Measurements from ENCODE around the gene CAMSAP2.

The CAMSAP2 gene

DNA sequence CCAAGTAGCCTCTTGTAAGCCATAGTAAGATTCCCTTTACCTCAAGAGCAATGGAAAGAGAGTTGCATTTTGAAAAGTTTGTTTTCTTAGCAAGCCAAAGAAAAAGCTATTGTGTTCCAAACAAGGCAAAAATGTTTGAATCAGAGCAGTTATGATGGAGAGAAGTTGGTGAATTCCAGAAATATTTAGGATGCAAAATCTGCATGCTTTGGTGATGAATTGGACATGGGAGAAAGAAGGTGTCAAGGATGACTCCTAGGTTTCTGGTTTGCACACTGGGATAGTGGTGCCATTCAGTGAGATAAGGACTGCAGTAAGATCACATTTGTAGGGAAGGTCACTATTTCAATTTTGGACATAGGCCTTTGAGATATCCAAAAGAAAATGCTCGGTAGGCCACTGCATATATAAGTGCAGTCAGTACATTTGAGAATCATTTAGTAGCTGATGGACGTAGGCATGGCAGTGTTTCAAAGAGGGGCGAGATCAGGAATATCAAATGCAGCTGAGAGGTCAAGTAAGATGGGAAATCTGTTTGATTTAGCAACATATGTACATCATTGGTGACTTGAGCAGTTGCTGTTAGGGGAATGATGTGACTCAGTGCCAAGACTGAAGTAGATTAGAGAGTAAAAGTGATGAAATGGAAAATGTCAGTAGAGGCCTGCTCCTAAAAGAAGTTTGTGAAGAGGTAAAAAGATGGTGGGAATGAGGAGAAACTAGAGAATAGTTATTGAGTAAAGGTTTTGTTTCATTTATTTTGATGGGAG is 100.2 kb downstream of the CAMSAP2 start:
- DNase-seq (ENCODE audit: low spot score), result no peak

- DNase-seq (ENCODE audit: low spot score), result no peak
Measured at GRCh38 chr1:200845360-200845759, 106.7 kb downstream of the CAMSAP2 start.

GRCh38 chr1:200846398-200846797 is 107.7 kb downstream of the CAMSAP2 start:
- no peak for DNase-seq (ENCODE audit: low spot score)

- DNase-seq (ENCODE audit: low spot score), result no peak
Measured at GRCh38 chr1:200849430-200849829, 110.7 kb downstream of the CAMSAP2 start.

- DNase-seq (ENCODE audit: low spot score), result no peak
Measured at GRCh38 chr1:200850554-200850953, 111.9 kb downstream of the CAMSAP2 start.

- no peak for DNase-seq (ENCODE audit: low spot score)
Measured at GRCh38 chr1:200856716-200857357, 118.1 kb downstream of the CAMSAP2 start.

DNA sequence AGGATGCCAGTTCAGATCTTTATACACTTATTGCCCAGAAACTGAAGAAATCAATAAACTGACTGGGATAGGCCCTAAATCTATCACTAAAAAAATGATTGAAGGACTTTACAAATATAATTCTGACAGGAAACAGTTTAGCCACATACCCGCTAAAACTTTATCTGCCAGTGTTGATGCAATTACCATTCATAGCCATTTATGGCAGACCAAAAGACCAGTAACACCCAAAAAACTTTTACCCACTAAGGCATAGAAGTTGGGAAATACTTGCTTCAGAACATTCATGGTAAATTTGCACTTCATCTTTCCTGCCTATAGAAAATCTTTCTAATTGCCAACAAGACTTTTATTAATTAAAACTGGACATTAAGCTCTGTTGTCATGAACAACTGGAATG is 119.1 kb downstream of the CAMSAP2 start:
- no peak for DNase-seq (ENCODE audit: low spot score)

DNA sequence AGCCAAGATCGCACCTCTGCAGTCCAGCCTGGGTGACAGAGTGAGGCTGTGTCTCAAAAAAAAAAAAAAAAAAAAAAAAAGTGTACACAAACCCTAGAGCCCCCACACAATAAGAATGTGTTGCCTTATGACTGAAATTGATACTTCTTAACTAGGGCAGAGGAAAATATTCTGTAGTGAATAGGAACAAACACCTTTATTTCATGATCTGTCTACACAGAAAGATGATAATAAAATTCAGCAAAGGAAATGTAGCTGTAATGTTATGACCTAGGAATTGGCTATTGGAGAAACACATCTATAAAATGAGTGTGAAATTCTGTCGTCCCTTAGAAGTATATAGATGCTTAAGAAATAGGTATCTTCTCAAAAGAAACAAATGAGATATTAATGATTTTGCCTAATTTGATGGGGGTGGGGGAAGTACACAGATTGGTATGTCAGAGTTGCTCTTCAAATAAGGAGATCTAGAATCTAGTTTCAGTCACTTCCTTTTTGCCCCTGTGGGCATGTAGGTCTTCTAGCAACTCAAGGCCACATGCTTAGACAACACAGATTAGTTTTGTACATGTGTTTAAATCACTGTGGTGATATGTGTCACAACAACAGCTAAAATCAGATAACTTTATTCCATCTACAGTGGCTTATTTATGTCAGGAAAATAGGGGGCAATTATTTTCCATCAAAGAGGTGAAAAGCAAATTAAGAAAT is 123.4 kb downstream of the CAMSAP2 start:
- DNase-seq (ENCODE audit: low spot score), result no peak

- no peak for DNase-seq (ENCODE audit: low spot score)
Measured at GRCh38 chr1:200862713-200863415, 124.2 kb downstream of the CAMSAP2 start.

DNA sequence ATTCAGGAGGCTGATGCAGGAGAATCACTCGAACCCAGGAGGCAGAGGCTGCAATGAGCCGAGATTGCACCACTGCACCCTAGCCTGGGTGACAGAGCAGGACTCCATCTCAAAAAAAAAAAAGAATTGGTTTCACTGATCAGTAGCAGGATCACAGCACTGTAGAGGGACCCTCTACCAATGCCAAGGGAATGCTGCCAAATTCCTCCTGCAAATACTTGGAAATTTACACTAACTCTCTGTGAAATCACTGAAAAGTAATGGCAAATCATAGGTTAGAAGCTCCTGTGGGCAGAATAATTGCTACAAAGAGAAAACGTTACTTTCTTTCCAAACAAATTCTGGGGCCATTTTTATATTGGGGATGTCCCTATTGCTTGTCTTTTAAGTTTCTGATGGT is 127.4 kb downstream of the CAMSAP2 start:
- no peak for DNase-seq (ENCODE audit: low spot score)

DNA sequence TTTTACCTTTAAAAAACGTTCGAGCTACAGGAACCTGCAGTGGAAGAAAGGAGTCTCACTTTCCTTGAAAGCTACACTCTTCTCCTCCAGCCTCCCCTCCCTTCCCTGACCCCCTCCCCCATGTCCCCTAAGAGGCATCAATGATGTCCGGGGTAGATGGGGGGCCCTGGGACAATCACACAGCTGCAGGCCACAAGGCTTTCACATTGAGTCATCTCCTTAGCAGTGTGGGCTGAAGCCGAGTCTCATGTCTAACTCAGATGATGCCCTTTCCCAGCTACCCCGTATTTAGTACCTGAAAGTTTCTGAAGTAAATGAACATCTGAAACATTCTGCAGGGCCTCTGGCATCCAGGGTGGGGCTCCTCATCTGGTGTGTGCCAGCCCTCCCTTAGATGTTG is 127.8 kb downstream of the CAMSAP2 start:
- no peak for DNase-seq (ENCODE audit: low spot score)

DNA sequence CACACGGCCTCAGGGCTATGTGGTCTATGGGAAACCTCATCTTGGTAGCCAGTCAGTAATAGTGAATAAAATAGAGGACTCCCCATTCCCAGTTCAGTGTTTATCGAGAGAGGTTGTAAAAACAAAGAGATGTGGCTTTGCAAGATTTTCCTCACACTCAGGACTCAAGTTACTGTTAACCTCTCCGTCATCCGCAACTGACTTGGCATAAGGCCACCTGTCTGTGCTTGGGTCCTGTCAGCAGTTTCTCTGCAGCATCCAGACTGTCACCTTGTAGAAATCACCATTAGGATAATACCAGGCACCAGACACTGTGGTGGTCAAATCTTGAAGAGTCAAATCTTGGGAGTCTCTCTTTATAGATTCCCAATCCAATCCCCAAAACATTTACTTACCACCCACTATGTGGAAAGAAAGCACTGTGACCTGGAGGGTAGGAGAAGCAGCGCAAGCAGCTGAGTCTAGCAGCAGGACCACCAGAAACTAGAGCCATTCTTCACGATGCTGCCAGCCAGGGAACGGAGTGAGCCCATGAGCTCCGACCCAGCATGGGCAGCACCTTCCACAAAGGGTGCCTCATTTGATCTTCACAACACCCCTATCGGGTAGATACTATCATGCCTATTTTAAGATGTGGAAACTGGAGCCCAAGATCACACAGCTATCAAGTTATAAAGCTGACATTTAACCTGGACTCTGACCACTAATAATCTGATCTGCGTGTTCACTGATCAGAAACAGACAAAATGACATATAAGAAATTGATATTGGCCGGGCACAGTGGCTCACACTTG is 128.5 kb downstream of the CAMSAP2 start:
- no peak for DNase-seq (ENCODE audit: low spot score)

DNA sequence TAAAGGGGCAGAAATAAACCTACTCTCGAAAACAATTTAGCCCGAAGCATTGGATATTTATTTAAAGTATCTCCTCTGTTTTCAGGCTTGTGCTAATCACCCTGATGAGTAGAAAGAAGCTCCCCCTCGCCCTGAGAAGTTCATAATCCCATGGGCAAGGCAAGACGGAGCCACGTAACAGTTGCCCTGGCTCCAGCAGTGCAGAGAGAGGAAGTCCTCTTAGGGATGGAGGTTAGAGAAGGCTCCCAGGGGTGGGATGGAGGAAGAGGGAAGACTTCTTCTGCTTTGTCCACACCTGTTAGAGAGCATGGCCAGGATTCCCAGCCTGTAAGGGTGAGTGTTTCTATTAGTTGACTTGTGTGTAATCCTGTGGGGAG is 130.7 kb downstream of the CAMSAP2 start:
- no peak for DNase-seq (ENCODE audit: low spot score)

DNA sequence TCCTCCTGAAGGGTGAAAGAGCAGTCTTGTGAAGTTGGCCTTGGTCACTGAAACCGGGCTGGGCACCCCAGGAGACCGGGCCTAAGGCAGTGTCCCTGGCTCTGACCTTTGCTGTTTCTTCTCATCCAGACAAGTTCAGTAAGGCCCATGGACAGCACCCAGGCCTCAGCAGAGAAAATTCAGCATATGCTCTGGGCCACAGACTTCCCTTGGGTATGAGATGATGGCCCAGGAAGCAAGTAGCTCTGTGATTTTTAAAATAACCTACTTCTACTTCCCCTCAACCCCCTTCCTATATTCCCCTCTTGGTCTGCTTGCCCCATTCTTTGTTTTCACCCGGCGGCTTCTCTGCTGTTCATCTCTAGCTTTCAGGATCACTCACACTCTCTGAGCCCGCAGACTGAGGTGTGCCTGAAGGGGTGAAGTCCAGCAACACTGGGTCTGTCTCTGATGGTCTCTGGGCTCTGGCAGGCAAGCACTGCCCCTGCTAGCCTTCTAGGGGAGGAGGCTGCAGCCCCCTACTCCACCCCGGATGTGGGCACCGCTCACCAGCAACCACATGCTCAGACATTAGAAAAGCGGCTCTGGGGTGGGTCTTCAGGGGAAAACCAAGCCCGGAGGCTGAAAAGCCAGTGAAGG is 131.2 kb downstream of the CAMSAP2 start:
- DNase-seq (ENCODE audit: low spot score), result no peak

- no peak for DNase-seq (ENCODE audit: low spot score)
Measured at GRCh38 chr1:200872446-200873115, 133.9 kb downstream of the CAMSAP2 start, which contains the start of gene GPR25. GPR25 (plus strand) TSS chr1:200872981; CDS start chr1:200873038, 57 bp downstream.

- DNase-seq (ENCODE audit: low spot score), result no peak
Measured at GRCh38 chr1:200873116-200873670, 134.5 kb downstream of the CAMSAP2 start.

- no peak for DNase-seq (ENCODE audit: low spot score)
Measured at GRCh38 chr1:200873671-200874397, 135.1 kb downstream of the CAMSAP2 start.

GRCh38 chr1:200874694-200875093 is 136.0 kb downstream of the CAMSAP2 start:
- DNase-seq (ENCODE audit: low spot score), result no peak

GRCh38 chr1:200875416-200875815 is 136.7 kb downstream of the CAMSAP2 start:
- no peak for DNase-seq (ENCODE audit: low spot score)

- no peak for DNase-seq (ENCODE audit: low spot score)
Measured at GRCh38 chr1:200877010-200877409, 138.3 kb downstream of the CAMSAP2 start.

All from hematopoietic multipotent progenitor cell treated with erythropoietin and hydrocortisone succinate and interleukin-3 and kit ligand, for 15 days (in vitro differentiated cells).